ENCODE data around the gene PTCHD4.
"Not testable (repeated sequence)": the region's sequence is repeated elsewhere in the genome, so short reads cannot be mapped to it uniquely, and the experiment has no call there.

PTCHD4 gene

DNA sequence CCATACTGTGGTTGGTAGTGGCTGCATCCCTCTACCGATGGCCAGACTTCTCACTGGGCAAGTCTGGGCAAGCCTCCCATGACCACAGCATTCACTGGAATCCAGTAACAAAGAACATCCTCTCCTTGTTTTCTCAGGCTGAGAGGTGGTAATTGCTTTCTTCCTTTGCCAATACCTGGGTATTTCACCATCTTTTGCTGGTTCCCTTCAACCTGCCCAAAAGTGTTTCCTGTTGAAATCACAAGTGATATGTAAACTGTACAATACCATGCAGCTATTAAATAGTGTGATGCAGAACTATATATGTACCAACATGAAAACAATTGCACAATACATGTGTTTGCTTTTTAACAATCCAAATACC lies at the start of gene PTCHD4:
TSS of gene PTCHD4 (minus strand) at position 55 of the 364 bp plus-strand sequence. CDS start 42,240 bp downstream, outside the sequence.
- peak; percentile 41 for DNase-seq (ENCODE audit: low read depth)

DNA sequence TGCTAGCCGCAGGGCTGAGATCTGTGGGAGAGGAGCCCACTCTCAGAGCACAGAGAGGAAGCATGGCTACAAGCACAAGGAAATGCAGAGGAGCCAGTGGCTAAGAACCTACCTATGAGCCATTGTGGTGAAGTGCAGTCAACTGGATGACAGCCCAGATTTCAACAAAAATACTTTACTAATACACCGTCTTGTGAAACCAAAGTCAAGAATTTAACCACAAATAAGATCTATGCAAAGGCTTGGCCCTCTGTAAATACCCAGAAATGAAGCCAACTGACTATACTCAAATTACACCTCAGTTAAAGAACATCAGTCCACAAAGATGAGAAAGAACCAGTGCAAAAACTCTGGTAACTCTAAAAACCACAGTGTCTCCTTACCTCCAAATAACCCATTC lies 40.1 kb upstream of the PTCHD4 start:
- peak; percentile 49 for DNase-seq (ENCODE audit: low read depth)

DNA sequence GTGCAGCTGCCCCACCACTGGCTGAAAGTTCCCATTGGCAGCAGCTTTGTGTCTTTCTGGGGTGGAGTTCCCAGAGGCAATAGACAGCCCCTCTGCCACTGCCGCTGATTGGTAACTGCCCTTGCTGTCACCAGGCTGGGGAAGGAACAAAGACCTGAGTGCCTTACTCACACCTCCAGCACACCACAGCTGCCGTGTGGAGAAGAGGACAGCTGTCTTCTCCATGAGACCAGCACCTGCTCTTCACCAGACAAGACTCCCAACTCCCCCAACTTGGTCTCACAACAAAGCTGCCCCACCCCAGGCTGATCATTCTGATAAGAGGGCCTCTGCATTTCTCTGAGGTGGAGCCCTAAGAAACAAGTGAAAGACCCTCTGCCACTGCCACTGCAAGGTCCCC lies 39.7 kb upstream of the PTCHD4 start:
- DNase-seq (ENCODE audit: low read depth), result no peak

DNA sequence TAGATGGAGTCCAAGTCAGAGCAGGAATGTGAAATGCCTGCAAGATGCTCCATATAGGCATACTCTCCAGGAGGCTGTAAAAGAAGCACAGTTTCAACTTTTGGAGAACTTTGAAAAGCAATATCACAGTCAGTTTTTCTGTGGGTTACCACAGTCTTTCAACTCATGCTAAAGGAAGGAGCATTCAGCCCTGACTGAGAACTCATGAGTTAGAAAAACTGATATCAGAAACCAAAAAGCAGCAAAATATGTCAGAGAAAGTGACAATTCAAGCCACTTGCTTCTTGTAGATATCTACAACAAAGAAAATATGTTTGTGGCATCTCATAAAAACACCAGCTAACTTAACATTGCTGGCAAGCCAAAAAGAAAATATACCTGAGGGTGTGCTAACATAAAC lies 36.1 kb upstream of the PTCHD4 start:
- DNase-seq (ENCODE audit: low read depth), result no peak

DNA sequence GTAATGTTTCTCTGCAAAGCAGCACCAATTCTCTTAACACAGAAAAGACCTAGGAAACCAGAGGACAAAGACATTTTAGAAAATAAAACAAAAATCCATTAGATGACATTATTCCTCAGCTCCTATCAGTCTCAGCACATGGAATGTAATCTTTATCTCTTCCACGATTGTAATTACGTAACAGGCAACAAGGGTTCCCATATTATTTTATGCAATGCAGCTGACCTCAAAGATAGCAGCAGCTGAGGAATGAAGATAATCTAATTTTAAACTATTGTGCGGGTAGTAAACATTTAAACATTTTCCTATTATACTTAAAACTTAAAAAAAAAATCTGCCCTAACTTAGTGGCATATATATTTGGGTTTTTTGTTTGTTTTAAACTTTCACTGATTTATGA lies 33.0 kb upstream of the PTCHD4 start:
- DNase-seq (ENCODE audit: low read depth), result no peak

DNA sequence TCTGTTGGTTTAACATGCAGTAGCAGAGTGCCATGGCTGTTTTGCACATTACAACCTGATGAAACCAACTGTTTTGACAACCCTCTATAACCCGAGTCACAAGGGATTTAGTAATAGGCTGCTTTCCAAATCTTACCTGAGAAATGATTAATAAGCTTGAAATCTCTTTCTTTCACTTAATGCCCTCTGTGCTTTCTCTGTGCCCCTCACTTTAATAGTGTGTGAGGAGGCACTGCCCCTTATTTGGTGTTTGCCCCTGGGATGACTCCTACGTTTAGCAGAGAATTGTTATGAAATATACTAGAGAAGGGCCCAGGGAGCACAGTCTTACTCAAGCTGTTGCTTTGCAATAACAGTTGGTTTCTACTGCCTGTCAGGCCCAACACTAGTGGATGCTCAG lies 31.0 kb upstream of the PTCHD4 start:
- no peak for DNase-seq (ENCODE audit: low read depth)

DNA sequence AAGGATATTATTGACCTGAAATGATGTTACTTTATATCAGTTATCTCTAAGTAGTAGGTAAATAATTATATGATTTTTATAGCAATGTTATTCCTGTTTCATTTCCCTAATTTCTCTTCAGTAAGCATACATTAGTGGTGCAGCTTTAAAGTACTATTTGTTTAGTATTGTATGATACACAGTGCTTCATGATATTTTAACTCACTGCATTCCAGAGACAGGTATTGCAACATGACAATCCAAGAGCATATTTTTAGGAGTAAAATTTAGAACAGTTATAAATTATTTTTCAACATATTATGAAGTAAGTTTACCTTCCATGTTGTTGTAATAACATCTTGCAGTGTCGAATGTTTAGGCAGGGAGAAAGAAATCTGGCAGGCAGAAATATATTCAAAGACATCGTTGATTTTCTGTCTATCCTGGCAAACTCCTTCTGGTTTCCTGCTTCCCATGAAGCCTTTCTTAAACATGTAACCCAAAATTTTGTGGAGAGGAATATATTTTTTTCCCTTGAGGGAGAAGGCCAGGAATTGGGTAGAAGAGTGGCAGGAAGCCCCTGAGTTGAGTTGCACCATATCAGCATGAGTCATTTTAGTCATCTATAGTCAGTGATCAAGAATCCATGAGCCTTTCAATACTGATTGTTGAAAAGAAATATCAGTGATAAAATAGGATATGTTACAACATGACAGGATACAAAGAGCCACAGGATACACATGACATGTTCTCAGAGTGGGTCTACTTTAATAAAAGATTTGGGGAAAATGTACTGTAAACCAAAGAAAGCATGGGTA lies 29.0 kb upstream of the PTCHD4 start:
- DNase-seq (ENCODE audit: low read depth), result no peak

DNA sequence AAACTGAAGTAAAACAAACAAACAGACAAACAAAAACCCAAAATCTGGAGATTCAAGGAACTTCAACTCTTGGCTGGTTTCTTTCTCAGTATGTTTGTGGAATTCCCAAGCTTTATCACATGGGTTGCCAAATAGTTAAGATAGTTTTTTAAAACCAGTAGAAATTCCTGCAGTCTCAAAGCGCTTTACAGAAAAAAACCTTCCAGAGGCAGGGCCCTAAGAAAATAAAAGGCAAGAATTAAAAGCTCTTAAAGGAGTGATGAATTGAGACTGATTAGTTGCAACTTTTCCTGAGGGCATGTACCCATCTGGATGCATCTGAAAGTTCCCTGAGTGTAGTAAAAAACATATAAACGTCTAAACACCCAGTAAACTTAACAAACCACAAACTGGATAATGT lies 25.9 kb upstream of the PTCHD4 start:
- no peak for DNase-seq (ENCODE audit: low read depth)

DNA sequence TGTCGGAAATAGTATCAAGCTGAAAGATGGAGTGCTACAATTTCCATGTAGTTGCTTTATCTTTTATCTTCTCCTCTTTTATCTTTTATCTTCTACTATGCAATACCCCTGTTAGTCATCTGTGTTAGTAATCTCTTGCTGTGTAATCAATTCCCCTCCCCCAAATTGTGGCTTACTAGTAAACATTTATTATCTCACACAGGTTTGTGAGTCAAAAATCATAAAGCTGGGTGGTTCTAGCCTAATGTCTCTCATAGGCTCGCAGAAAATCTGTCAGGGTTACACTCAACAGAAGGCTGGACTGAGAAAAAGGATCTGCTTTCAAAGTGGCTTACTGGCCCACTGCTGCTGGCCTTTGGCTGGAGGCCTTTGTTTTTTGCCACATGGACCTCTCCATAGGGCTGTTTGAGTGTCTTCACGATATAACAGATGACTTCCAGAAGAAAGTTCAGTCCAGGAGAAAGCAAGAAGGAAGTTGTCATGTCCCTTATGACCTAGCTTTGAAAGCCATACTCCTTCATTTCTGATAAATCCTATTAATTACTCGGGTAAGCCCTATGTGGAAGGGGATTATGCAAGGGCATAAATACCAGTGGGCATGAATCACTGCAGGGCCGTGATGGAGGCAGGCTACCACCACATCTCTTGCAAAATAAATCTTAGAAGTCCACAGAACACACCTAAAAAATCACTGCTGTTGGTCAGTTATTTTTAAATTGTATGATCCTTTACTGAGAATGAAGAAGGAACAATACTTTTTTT lies 24.5 kb upstream of the PTCHD4 start:
- no peak for DNase-seq (ENCODE audit: low read depth)

DNA sequence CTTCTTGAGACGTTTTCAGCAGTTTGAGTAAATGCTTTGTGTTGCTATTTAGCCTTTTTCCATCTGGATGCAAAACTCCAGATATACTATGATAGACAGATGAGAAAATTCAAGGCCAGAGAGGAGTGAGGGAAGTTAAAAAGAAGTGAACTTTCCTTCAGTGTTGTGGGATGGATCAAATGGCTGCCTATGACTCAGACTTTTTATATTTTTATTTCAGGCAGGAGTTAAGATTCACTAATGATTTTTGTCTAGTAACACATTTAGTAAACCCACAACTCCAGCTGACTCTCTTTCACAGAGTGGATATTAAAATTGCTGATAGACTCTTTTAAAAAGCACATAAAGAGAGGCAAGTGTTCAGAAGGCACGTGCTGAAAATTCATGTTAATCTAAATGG lies 23.2 kb upstream of the PTCHD4 start:
- no peak for DNase-seq (ENCODE audit: low read depth)

DNA sequence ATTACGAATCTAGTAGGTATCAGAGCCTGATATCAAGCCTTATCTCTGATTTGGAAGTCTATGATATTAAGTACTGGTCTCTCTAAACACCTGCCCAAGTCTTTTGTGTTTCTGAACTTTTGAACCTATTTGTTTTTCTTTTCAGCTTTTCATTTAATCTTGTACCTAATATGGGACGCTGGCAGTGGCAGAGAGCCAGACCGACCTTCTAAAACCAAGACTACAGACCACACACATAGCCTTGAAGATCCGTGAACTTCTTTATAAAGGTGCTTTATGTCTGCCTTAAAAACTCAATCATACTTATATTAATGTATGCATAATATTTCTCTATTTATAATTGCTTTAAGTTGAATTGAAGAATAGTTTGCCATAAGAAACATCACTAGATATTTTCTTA lies 12.6 kb upstream of the PTCHD4 start:
- no peak for DNase-seq (ENCODE audit: low read depth)

DNA sequence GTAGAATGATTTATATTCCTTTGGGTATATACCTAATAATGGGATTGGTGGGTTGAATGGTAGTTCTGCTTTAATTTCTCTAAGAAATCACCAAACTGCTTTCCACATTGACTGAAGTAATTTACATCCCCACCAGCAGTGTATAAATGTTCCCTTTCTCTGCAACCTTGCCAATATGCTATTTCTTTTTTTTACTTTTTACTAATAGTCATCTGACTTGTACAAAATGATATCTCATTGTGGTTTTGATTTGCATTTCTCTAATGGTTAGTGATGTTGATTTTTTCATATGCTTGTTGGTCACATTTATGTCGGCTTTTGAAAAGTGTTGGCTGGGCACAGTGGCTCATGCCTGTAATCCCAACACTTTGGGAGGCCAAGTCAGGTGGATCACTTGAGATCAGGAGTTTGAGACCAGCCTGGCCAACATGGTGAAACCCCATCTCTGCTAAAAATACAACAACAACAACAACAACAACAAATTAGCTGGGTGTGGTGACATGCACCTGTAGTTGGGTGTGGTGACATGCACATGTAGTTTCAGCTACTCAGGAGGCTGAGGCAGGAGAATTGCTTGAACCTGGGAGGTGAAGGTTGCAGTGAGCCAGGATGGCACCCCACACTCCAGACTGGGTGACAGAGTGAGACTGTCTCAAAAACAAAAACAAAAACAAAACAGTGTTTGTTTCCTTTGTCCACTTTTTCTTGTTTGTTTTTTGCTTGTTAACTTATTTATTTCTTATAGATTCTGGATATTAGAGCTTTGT lies 11.2 kb upstream of the PTCHD4 start:
- DNase-seq (ENCODE audit: low read depth), result not testable (repeated sequence)

DNA sequence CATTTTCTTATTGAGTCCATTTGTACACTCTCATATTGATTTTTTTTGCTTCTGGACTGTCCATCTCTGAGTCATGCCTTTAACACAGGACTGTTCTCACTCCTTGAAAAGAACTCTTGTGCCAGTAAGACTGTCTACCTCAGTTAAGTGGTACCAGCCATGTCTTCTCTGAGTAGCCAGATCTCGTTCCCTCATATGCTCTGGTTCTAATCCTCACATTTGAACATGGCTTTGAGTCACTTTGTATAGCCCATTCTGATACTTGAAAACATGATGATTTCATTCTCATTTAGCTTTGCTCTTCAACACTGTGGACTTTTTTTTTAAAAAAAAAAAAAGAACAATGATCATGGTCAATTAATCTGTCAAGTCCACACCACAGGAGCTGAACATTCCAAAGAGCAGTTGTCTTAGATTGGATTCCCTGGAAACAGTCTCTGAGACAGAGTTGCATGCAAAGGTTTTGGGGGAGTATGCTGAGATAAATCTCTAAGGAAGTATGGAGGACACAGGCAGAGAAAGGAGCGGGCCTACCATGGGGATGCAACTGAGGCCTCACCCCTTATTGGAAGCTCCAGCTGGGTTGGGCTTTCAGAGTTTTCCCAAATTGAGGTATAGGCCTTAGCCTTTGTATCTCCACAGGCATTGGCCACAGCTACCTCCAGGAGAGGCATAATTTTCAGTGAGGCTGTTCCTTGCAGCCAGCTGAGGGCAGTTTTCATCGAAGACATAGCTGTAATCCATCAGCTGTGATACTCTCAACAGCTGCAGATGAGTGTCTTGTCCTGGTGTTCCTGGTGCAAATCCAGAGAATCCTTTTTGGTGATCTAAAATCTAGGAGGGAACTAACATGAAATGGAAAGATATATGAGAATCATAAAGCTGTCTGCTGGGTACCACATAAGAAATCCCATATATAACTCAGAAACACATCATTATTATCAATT lies 6.0 kb upstream of the PTCHD4 start:
- no peak for DNase-seq (ENCODE audit: low read depth)

DNA sequence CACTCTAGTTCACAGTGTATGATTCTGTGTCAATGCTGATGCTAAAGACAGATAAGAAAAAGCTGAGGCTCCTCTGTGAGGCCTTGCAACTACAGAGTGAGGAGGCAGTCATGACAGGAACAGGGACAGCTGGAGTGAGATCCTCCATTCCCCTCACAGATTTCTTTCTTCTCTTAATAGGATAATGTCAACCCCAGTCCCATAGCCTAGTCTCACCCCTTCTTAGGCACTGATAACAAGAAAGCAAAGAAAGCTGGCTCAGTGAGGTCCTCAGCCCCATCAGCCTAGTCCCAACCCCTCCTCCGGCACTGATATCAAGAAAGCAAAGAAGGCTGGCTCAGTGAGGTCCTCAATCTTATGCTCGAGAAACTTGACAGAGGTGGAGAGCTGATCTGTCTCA lies 2.1 kb upstream of the PTCHD4 start:
- no peak for DNase-seq (ENCODE audit: low read depth)

DNA sequence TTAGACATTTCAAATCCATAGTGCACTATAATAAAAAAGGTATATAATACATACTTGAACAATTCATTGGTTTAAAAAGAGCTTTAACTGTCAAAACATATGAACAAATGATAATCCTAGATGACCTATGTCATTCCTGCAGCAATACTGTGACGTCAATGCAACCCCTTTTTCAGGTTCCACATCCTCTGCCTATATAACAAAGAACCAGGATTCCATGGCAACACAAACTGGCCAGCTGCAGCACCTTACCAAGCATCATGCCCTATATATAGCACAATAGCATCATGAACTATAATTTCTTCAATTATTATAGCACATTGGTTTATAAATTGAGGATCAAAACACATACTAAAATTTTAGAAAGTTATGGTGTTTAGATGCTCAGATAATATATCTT lies 578 bp upstream of the PTCHD4 start:
- DNase-seq (ENCODE audit: low read depth), result no peak

DNA sequence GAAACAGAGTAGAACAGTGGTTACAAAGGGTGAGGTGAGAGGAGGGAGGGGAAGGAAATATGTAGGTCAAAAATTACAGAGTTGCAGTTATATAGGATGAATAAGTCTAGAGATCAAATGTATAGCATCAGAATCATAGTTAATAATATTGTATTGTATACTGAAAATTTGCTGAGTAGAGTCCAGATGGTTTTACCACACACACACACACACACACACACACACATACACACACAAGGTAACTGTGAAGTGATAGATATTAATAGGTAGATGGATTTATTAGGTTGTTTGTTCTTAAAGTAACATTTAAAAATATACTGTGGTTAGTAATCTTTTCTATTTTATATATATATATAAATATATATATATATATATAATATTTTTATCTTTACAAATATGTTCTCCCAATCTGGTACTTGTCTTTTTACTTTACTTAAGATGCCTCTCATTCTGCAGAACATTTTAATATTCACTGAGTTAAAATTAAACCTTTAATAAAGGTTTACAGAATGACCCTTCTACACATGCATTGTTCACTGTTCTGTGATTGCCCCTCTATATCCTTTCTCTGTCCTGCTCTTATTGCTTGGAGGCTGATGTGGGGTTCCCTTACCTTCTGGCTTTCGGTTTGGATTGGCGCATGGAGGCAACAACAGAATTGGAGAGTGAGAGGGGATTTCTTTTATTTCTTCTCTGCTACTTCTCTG lies 408 bp downstream of the PTCHD4 start:
- DNase-seq (ENCODE audit: low read depth), result no peak

DNA sequence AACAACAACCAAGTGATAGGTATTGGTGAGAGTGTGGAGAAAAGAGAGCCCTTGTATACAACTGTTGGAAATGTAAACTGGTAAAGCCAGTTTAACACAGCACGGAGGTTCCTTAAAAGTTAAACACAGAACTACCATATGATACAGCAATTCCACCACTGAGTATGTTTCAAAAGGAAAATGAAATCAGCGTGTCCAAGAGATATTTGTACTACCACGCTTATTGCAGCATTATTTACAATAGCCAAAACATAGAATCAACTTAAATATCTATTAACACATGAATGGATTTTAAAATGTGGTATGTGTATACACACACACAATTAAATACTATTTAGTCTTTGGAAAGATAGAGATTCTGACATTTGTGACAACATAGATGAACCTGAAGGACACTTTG lies 1.1 kb downstream of the PTCHD4 start:
- no peak for DNase-seq (ENCODE audit: low read depth)

DNA sequence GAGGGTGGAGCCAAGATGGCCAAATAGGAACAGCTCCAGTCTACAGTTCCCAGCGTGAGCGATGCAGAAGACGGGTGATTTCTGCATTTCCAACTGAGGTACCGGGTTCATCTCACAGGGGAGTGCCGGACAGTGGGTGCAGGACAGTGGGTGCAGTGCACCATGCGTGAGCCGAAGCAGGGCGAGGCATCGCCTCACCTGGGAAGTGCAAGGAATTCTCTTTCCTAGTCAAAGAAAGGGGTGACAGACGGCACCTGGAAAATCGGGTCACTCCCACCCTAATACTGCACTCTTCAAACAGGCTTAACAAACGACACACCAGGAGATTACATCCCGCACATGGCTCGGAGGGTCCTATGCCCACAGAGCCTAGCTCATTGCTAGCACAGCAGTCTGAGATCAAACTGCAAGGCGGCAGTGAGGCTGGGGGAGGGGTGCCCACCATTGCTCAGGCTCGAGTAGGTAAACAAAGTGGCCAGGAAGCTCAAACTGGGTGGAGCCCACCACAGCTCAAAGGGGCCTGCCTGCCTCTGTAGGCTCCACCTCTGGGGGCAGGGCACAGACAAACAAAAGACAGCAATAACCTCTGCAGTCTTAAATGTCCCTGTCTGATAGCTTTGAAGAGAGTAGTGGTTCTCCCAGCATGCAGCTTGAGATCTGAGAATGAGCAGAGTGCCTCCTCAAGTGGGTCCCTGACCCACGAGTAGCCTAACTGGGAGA lies 8.4 kb downstream of the PTCHD4 start:
- DNase-seq (ENCODE audit: low read depth), result not testable (repeated sequence)

DNA sequence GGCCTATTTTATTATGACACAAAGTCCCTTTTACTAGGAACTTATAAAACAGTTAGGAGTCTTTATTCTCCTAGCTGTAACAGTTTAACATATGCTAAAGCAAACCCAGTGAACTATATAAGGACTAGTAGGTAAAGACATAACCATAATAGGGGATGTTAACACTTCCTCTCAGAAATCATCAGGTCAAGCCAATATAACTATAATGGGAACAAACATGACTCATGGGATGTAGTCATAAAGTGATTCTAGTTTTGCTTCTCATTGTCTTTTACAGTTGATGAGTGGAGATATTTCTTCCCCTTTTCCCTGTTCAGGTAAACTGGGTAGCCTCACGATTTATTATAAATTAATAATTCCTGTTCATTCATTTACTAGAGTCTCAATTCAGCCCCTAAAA lies 9.7 kb downstream of the PTCHD4 start:
- no peak for DNase-seq (ENCODE audit: low read depth)

DNA sequence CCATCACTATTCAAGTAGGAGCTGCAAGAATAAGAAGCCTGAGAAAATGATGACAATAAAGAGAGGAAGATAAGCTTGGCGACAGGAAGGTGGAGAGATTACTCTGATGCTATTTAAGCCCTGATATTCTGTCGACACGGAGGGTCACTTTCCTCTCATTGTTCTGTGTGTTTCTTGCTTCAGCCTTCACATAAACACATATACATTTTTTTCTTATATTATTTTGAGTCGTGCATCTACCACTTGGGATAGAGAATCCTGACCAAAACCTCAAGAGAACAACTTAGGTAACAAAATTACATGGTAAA lies 10.5 kb downstream of the PTCHD4 start:
- no peak for DNase-seq (ENCODE audit: low read depth)
